GM19240 (cell line): ENCODE measurements around the gene PTPN23.
"Not testable (repeated sequence)": the region's sequence is repeated elsewhere in the genome, so short reads cannot be mapped to it uniquely, and the experiment has no call there.

ENCODE experiments used
- DNase-seq: peaks from one replicate; pipeline ENCODE4 v3.0.0; 2011; ENCODE audit warnings: low spot score; ENCODE audit not compliant: insufficient read length

PTPN23 gene

GRCh38 chr3:47370020-47370419, 10.8 kb upstream of the PTPN23 start:
- DNase-seq = not testable (repeated sequence)

- DNase-seq = no peak
These were observed 9.7 kb upstream of the PTPN23 start for GRCh38 chr3:47370887-47371697.

- no peak for DNase-seq
These were observed 6.2 kb upstream of the PTPN23 start for GRCh38 chr3:47374587-47374986.

GRCh38 chr3:47376393-47376792, 4.4 kb upstream of the PTPN23 start:
- no peak for DNase-seq

- DNase-seq = no peak
These were observed 3.6 kb upstream of the PTPN23 start for GRCh38 chr3:47377186-47377585.

GRCh38 chr3:47378869-47379268, 2.0 kb upstream of the PTPN23 start:
- no peak for DNase-seq

- DNase-seq = no peak
These were observed 1.4 kb upstream of the PTPN23 start for GRCh38 chr3:47379411-47379899.

- DNase-seq = no peak
These were observed 708 bp upstream of the PTPN23 start for GRCh38 chr3:47380026-47380600.

- DNase-seq = peak; percentile 83
These were observed 716 bp downstream of the PTPN23 start for GRCh38 chr3:47381317-47382157.

- no peak for DNase-seq
These were observed 3.6 kb downstream of the PTPN23 start for GRCh38 chr3:47384425-47384824.

GRCh38 chr3:47385007-47385406, 4.2 kb downstream of the PTPN23 start:
- no peak for DNase-seq

- no peak for DNase-seq
These were observed 5.0 kb downstream of the PTPN23 start for GRCh38 chr3:47385796-47386195.

GRCh38 chr3:47392933-47393332, 12.1 kb downstream of the PTPN23 start:
- DNase-seq = no peak

GRCh38 chr3:47394140-47394870, 13.5 kb downstream of the PTPN23 start:
- no peak for DNase-seq

GRCh38 chr3:47394881-47395280, 14.1 kb downstream of the PTPN23 start:
- no peak for DNase-seq

GRCh38 chr3:47398228-47398627, 17.4 kb downstream of the PTPN23 start:
- DNase-seq = no peak

- DNase-seq = no peak
These were observed 18.2 kb downstream of the PTPN23 start for GRCh38 chr3:47399016-47399415.

- no peak for DNase-seq
These were observed 18.9 kb downstream of the PTPN23 start for GRCh38 chr3:47399531-47400270.

- no peak for DNase-seq
These were observed 23.6 kb downstream of the PTPN23 start for GRCh38 chr3:47404431-47404876.

- DNase-seq = no peak
These were observed 24.4 kb downstream of the PTPN23 start for GRCh38 chr3:47404955-47405790.
